Mammary epithelial cell (primary cell): ENCODE results near the gene CTPS2.
"Not testable (repeated sequence)": the region's sequence is repeated elsewhere in the genome, so short reads cannot be mapped to it uniquely, and the experiment has no call there.

Experiments
- EZH2 ChIP-seq: IDR thresholded peaks from 2 replicates; pipeline ENCODE4 v1.6.1; 2012; ENCODE audit warnings: low read length, inconsistent platforms, borderline replicate concordance
- TF ChIP-seq, protein P1 (sequence below), 2 donors: IDR thresholded peaks in 1 of 2; conservative IDR thresholded peaks in 1 of 2; 2 replicates each; pipeline ENCODE4 v1.5.1; 2011 to 2012; ENCODE audit warnings: inconsistent platforms in 2 of 2, low read length in 2 of 2, mild to moderate bottlenecking in 2 of 2, control low read depth in 1 of 2, low read depth in 1 of 2; ENCODE audit not compliant: insufficient read depth in 1 of 2; ENCODE audit errors: extremely low read depth in 1 of 2

DNA sequence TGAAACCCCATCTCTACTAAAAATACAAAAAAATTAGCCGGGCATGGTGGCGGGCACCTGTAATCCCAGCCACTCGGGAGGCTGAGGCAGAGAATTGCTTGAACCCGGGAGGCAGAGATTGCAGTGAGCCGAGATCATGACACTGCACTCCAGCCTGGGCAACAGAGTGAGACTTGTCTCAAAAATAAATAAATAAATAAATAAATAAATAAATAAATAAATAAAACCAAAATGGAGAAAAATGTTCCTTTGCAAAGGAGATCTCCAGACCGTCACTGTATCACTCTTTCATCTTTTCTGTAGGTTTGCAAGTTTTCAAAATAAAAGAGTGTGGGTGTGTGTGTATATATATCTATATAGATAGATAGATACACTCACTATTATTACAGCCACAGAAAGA lies 109.2 kb downstream of the CTPS2 start:
- TF ChIP-seq, protein P1, sequence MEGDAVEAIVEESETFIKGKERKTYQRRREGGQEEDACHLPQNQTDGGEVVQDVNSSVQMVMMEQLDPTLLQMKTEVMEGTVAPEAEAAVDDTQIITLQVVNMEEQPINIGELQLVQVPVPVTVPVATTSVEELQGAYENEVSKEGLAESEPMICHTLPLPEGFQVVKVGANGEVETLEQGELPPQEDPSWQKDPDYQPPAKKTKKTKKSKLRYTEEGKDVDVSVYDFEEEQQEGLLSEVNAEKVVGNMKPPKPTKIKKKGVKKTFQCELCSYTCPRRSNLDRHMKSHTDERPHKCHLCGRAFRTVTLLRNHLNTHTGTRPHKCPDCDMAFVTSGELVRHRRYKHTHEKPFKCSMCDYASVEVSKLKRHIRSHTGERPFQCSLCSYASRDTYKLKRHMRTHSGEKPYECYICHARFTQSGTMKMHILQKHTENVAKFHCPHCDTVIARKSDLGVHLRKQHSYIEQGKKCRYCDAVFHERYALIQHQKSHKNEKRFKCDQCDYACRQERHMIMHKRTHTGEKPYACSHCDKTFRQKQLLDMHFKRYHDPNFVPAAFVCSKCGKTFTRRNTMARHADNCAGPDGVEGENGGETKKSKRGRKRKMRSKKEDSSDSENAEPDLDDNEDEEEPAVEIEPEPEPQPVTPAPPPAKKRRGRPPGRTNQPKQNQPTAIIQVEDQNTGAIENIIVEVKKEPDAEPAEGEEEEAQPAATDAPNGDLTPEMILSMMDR (conservative IDR thresholded peaks at IDR 0.05 in 1 of 2, IDR thresholded peaks at IDR 0.05 in 1 of 2; ENCODE audit: extremely low read depth in 1 of 2, insufficient read depth in 1 of 2, low read depth in 1 of 2, low read length in 2 of 2): not testable (repeated sequence)
- not testable (repeated sequence) for TF ChIP-seq EZH2
